Activated CD4-positive, alpha-beta T cell treated with anti-CD3 and anti-CD28 coated beads, Interleukin-10, Interleukin-2, amounts not matched to agents 100 ng/mL and 50 ng/mL, durations not matched to agents 16 hours and 8 hours (primary cell): ENCODE results near the gene WEE1.
"Not testable (repeated sequence)": the region's sequence is repeated elsewhere in the genome, so short reads cannot be mapped to it uniquely, and the experiment has no call there.

Experiments used
- DNase-seq: peaks from one replicate; pipeline ENCODE4 v3.0.0-alpha.2; 2020

WEE1 gene

GRCh38 chr11:9600644-9601036 is 27.2 kb downstream of the WEE1 start:
- DNase-seq, result peak; percentile 31

- DNase-seq, result peak; percentile 94
Observed at GRCh38 chr11:9601037-9601875, 27.8 kb downstream of the WEE1 start.

GRCh38 chr11:9601876-9602199 is 28.4 kb downstream of the WEE1 start:
- DNase-seq, result no peak

- not testable (repeated sequence) for DNase-seq
Observed at GRCh38 chr11:9603214-9603613, 29.7 kb downstream of the WEE1 start.

GRCh38 chr11:9604134-9604533 is 30.7 kb downstream of the WEE1 start:
- peak; percentile 10 for DNase-seq

GRCh38 chr11:9605742-9606141 is 32.3 kb downstream of the WEE1 start:
- DNase-seq, result no peak

- no peak for DNase-seq
Observed at GRCh38 chr11:9606809-9607510, 33.5 kb downstream of the WEE1 start.

- no peak for DNase-seq
Observed at GRCh38 chr11:9607511-9607899, 34.0 kb downstream of the WEE1 start.

GRCh38 chr11:9609002-9609759 is 35.7 kb downstream of the WEE1 start:
- no peak for DNase-seq

- no peak for DNase-seq
Observed at GRCh38 chr11:9609841-9610240, 36.4 kb downstream of the WEE1 start.

GRCh38 chr11:9613118-9613829 is 39.8 kb downstream of the WEE1 start:
- peak; percentile 92 for DNase-seq

- peak; percentile 95 for DNase-seq
Observed at GRCh38 chr11:9613830-9614762, 40.6 kb downstream of the WEE1 start.

- peak; percentile 6 for DNase-seq
Observed at GRCh38 chr11:9615031-9615451, 41.6 kb downstream of the WEE1 start.

- DNase-seq, result no peak
Observed at GRCh38 chr11:9616042-9616675, 42.7 kb downstream of the WEE1 start.

GRCh38 chr11:9616858-9617257 is 43.4 kb downstream of the WEE1 start:
- DNase-seq, result peak; percentile 9

- no peak for DNase-seq
Observed at GRCh38 chr11:9617940-9618339, 44.5 kb downstream of the WEE1 start.

- no peak for DNase-seq
Observed at GRCh38 chr11:9619004-9619403, 45.5 kb downstream of the WEE1 start.

GRCh38 chr11:9619971-9620370 is 46.5 kb downstream of the WEE1 start:
- DNase-seq, result no peak

GRCh38 chr11:9622353-9622752 is 48.9 kb downstream of the WEE1 start:
- DNase-seq, result not testable (repeated sequence)

- not testable (repeated sequence) for DNase-seq
Observed at GRCh38 chr11:9623053-9623452, 49.6 kb downstream of the WEE1 start.

- DNase-seq, result no peak
Observed at GRCh38 chr11:9624448-9624847, 51.0 kb downstream of the WEE1 start.
